Kidney epithelial cell (primary cell): ENCODE results near the gene GADD45GIP1. TPM values are rescaled to one million over a fixed set of nuclear protein-coding genes. Genes with fewer than 3 reads are reported as not detected.
"Not testable (repeated sequence)": the region's sequence is repeated elsewhere in the genome, so short reads cannot be mapped to it uniquely, and the experiment has no call there.

ENCODE experiments used
- DNase-seq: peaks from one replicate; pipeline ENCODE4 v3.0.0-alpha.2; 2010; ENCODE audit warnings: low read depth
- H3K27me3 ChIP-seq: 2 replicates; pipeline ENCODE4 v1.6.0; 2011; ENCODE audit warnings: low read length; ENCODE audit not compliant: control insufficient read depth, insufficient read depth
- H3K36me3 ChIP-seq: 2 replicates; pipeline ENCODE4 v1.5.1; 2011; ENCODE audit warnings: low read length; ENCODE audit not compliant: control insufficient read depth, insufficient read depth
- H3K4me3 ChIP-seq: 2 replicates; pipeline ENCODE4 v1.5.1; 2011; ENCODE audit warnings: low read depth, mild to moderate bottlenecking, control low read depth, low read length
- total RNA-seq: library from RNA; depleted of rRNA; stranded (reverse); fragments of >200 nt; gene quantifications from 2 replicates; pipeline ENCODE4 v1.2.3, GENCODE V29; 2015
- TF ChIP-seq, protein P1 (sequence below): IDR thresholded peaks from 2 replicates; pipeline ENCODE4 v1.5.1; 2011; ENCODE audit warnings: mild to moderate bottlenecking, moderate library complexity, low read length, control low read depth, inconsistent platforms; ENCODE audit not compliant: insufficient read depth, poor library complexity, severe bottlenecking

The GADD45GIP1 gene
- total RNA-seq, 1 donor from 2014 or later: 60.1 TPM

GRCh38 chr19:12930002-12930645 lies 26.9 kb downstream of the GADD45GIP1 start:
- Histone ChIP-seq H3K36me3 (no peaks in the 10 kb centered on the region), H3K27me3 (no peaks in the 10 kb centered on the region), H3K4me3 (no peak overlapping the region)
- TF ChIP-seq, protein P1, sequence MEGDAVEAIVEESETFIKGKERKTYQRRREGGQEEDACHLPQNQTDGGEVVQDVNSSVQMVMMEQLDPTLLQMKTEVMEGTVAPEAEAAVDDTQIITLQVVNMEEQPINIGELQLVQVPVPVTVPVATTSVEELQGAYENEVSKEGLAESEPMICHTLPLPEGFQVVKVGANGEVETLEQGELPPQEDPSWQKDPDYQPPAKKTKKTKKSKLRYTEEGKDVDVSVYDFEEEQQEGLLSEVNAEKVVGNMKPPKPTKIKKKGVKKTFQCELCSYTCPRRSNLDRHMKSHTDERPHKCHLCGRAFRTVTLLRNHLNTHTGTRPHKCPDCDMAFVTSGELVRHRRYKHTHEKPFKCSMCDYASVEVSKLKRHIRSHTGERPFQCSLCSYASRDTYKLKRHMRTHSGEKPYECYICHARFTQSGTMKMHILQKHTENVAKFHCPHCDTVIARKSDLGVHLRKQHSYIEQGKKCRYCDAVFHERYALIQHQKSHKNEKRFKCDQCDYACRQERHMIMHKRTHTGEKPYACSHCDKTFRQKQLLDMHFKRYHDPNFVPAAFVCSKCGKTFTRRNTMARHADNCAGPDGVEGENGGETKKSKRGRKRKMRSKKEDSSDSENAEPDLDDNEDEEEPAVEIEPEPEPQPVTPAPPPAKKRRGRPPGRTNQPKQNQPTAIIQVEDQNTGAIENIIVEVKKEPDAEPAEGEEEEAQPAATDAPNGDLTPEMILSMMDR: no peak
- DNase-seq: no peak

- Histone ChIP-seq H3K4me3 (no peak overlapping the region), H3K27me3 (no peaks in the 10 kb centered on the region), H3K36me3 (no peaks in the 10 kb centered on the region)
- no peak for DNase-seq
- TF ChIP-seq, protein P1: no peak
Observed at GRCh38 chr19:12924621-12925310, 32.3 kb downstream of the GADD45GIP1 start.

DNA sequence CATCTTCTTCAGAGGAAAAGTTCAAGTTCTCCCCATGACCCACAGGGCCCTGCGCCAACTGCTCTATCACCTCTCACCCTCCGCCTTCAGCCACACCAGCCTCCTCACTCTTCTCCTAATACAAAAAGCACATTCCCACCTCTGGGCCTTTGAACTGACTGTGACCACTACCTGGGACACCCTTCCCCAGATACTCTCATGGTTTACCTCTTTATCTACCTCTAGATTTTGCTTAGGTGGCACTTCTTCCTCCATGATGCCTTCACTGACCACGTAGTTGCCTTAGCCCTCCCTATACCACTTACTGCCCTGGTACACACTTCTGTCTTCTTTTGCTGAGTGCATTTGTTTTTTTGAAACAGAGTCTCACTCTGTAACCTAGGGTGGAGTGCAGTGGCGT lies 34.1 kb downstream of the GADD45GIP1 start:
- no peaks in the 10 kb centered on the region for H3K36me3 ChIP-seq
- no peak overlapping the region for H3K4me3 ChIP-seq
- TF ChIP-seq, protein P1: no peak
- H3K27me3 ChIP-seq: no peaks in the 10 kb centered on the region
- no peak for DNase-seq

- no peaks in the 10 kb centered on the region for H3K27me3 ChIP-seq
- TF ChIP-seq, protein P1: no peak
- no peak overlapping the region for H3K4me3 ChIP-seq
Observed at GRCh38 chr19:12921047-12921446, 36.0 kb downstream of the GADD45GIP1 start.

DNA sequence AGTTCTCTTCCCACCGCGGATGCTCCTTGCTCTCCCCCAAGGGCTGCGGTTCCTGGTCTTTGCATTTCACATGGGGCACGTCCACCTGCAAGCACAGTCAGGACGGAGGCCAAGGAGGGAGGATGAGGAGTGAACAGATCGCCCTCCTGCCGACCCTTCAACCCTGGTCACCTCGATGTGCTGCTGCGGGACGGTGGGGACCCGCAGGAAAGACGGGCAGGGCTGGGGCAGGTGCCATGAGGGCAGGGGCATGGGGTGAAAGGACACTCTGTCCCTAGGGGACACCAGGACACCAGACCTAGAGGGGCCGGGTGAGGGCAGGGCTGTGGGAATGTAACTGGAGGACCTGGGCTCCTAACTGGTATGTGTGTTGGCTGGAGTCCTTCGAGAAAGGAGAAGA lies 38.8 kb downstream of the GADD45GIP1 start:
- H3K4me3 ChIP-seq: no peak overlapping the region
- no peaks in the 10 kb centered on the region for H3K36me3 ChIP-seq
- DNase-seq: no peak
- TF ChIP-seq, protein P1: no peak
- H3K27me3 ChIP-seq: no peaks in the 10 kb centered on the region

More at GRCh38 chr19:12921047-12921446, 36.0 kb downstream of the GADD45GIP1 start:
- no peak for DNase-seq
- no peaks in the 10 kb centered on the region for H3K36me3 ChIP-seq

DNA sequence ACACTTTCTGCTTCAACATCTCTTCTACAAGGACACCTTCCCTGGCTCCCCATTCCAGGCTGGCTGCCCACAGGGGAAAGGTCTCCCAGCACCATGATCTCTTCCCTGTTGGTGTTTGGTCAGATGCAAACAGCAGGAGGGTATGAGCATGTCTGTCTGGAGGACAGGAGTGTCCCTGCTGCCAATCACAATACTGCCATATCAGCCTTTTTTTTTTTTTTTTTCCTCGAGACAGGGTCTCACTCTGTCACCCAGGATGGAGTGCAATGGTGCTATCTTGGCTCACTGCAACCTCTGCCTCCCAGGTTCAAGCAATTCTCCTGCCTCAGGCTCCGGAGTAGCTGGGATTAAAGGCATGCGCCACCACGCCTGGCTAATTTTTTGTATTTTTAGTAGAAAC lies 41.2 kb downstream of the GADD45GIP1 start:
- not testable (repeated sequence) for H3K4me3 ChIP-seq, DNase-seq, H3K27me3 ChIP-seq, H3K36me3 ChIP-seq
